ENCODE data around the gene IFI30.

- TF ChIP-seq CTCF (IDR thresholded peaks at IDR 0.05) (peak in 3 of 5 experiments; percentile 13 to 25 (median 19)), POLR2A (IDR thresholded peaks at IDR 0.05) (no peak)
Observed at GRCh38 chr19:18202778-18203407, 29.3 kb downstream of the IFI30 start.
